ENCODE results near the gene ZNF438. TPM values are rescaled to one million over a fixed set of nuclear protein-coding genes. Genes with fewer than 3 reads are reported as not detected.

The ZNF438 gene
- total RNA-seq, 1 donor from 2014 or later: 1.3 TPM

DNA sequence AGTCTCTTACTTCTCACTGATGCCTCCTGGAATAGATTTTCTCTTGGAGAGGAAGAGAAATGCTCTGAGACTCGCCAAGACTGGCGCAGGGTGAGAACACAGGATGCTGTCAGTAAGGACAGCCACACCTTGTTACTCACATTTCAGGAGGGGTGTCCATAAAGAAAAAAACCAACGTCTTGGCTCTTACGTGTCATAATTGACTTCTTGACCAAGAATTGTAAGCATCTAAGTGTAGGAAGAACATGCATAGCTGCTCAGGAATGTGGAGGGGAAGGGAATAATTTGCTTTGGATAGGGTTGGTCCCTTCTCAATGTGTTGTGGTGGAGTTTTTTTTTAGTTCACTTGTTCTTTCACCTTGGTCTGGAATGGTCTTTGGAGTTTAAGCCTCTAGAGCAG, 43.8 kb upstream of the ZNF438 start:
- Histone ChIP-seq H3F3A (ENCODE audit: low read depth) (no peaks in the 10 kb centered on the region), H2AFZ (replicated peaks) (no peak overlapping the region), H4K20me1 (ENCODE audit: low read depth) (no peaks in the 10 kb centered on the region), H3K27me3 (no peaks in the 10 kb centered on the region), H3K79me2 (ENCODE audit: low read depth) (no peaks in the 10 kb centered on the region), H3K4me2 (no peak overlapping the region), H3K27ac (no peak overlapping the region), H3K4me3 (no peak overlapping the region), H3K9me3 (ENCODE audit: low read depth) (no peaks in the 10 kb centered on the region), H3K9ac (no peak overlapping the region), H3K36me3 (no peaks in the 10 kb centered on the region), H3K4me1 (peaks cover 3% of the 10 kb centered on the region)
- TF ChIP-seq EZH2 (IDR thresholded peaks at IDR 0.05) (no peak), EZH2phosphoT487 (IDR thresholded peaks at IDR 0.05) (no peak)
- TF ChIP-seq, protein P1, sequence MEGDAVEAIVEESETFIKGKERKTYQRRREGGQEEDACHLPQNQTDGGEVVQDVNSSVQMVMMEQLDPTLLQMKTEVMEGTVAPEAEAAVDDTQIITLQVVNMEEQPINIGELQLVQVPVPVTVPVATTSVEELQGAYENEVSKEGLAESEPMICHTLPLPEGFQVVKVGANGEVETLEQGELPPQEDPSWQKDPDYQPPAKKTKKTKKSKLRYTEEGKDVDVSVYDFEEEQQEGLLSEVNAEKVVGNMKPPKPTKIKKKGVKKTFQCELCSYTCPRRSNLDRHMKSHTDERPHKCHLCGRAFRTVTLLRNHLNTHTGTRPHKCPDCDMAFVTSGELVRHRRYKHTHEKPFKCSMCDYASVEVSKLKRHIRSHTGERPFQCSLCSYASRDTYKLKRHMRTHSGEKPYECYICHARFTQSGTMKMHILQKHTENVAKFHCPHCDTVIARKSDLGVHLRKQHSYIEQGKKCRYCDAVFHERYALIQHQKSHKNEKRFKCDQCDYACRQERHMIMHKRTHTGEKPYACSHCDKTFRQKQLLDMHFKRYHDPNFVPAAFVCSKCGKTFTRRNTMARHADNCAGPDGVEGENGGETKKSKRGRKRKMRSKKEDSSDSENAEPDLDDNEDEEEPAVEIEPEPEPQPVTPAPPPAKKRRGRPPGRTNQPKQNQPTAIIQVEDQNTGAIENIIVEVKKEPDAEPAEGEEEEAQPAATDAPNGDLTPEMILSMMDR (IDR thresholded peaks at IDR 0.05): no peak
- Mint-ChIP-seq H3K4me3 (no peak overlapping the region), H3K36me3 (no peaks in the 10 kb centered on the region), H3K4me1 (peaks cover 9% of the 10 kb centered on the region), H3K9me3 (peaks cover 4% of the 10 kb centered on the region), H3K27me3 (ENCODE audit: insufficient read depth, low read depth) (peaks cover 2% of the 10 kb centered on the region), H3K27ac (no peak overlapping the region)
- DNase-seq (ENCODE audit: low spot score): no peak

GRCh38 chr10:31074722-31075086, 43.0 kb upstream of the ZNF438 start:
- Histone ChIP-seq H3K36me3 (no peaks in the 10 kb centered on the region), H3K9me3 (ENCODE audit: low read depth) (no peaks in the 10 kb centered on the region), H3K4me1 (peaks cover 8% of the 10 kb centered on the region), H3F3A (ENCODE audit: low read depth) (no peaks in the 10 kb centered on the region), H2AFZ (replicated peaks) (peak overlapping the region; percentile 62), H3K79me2 (ENCODE audit: low read depth) (no peaks in the 10 kb centered on the region), H3K4me2 (no peak overlapping the region), H3K4me3 (no peak overlapping the region), H3K27ac (no peak overlapping the region), H4K20me1 (ENCODE audit: low read depth) (no peaks in the 10 kb centered on the region), H3K27me3 (no peaks in the 10 kb centered on the region), H3K9ac (no peak overlapping the region)
- peaks cover 4% of the 10 kb centered on the region for H3K9me3 Mint-ChIP-seq
- peaks cover 2% of the 10 kb centered on the region for H3K27me3 Mint-ChIP-seq (ENCODE audit: insufficient read depth, low read depth)
- no peak overlapping the region for H3K27ac Mint-ChIP-seq
- TF ChIP-seq, protein P1 (IDR thresholded peaks at IDR 0.05): no peak
- TF ChIP-seq EZH2 (IDR thresholded peaks at IDR 0.05) (no peak), EZH2phosphoT487 (IDR thresholded peaks at IDR 0.05) (no peak)
- no peak overlapping the region for H3K4me3 Mint-ChIP-seq
- H3K4me1 Mint-ChIP-seq: peaks cover 12% of the 10 kb centered on the region
- DNase-seq (ENCODE audit: low spot score): no peak
- no peaks in the 10 kb centered on the region for H3K36me3 Mint-ChIP-seq

GRCh38 chr10:31073996-31074721, 42.5 kb upstream of the ZNF438 start:
- H3K9ac ChIP-seq: no peak overlapping the region
- Mint-ChIP-seq H3K9me3 (peaks cover 4% of the 10 kb centered on the region), H3K4me1 (peaks cover 16% of the 10 kb centered on the region), H3K4me3 (no peak overlapping the region), H3K27ac (peak overlapping the region; percentile 64), H3K27me3 (ENCODE audit: insufficient read depth, low read depth) (peaks cover 2% of the 10 kb centered on the region), H3K36me3 (no peaks in the 10 kb centered on the region)
- no peak overlapping the region for H3K4me2 ChIP-seq
- TF ChIP-seq, protein P1 (IDR thresholded peaks at IDR 0.05): no peak
- TF ChIP-seq EZH2phosphoT487 (IDR thresholded peaks at IDR 0.05): no peak
- TF ChIP-seq EZH2 (IDR thresholded peaks at IDR 0.05): no peak
- H3K27me3 ChIP-seq: no peaks in the 10 kb centered on the region
- no peaks in the 10 kb centered on the region for H3K79me2 ChIP-seq (ENCODE audit: low read depth)
- H3K4me1 ChIP-seq: peaks cover 13% of the 10 kb centered on the region
- H4K20me1 ChIP-seq (ENCODE audit: low read depth): no peaks in the 10 kb centered on the region
- H2AFZ ChIP-seq (replicated peaks): peak overlapping the region; percentile 62
- no peak overlapping the region for H3K4me3 ChIP-seq
- H3K27ac ChIP-seq: no peak overlapping the region
- no peaks in the 10 kb centered on the region for H3F3A ChIP-seq (ENCODE audit: low read depth)
- H3K36me3 ChIP-seq: no peaks in the 10 kb centered on the region
- no peaks in the 10 kb centered on the region for H3K9me3 ChIP-seq (ENCODE audit: low read depth)
- DNase-seq (ENCODE audit: low spot score): no peak

Data from neural progenitor cell (in vitro differentiated cells).